ENCODE measurements around the gene SLC35E2B.
"Not testable (repeated sequence)": the region's sequence is repeated elsewhere in the genome, so short reads cannot be mapped to it uniquely, and the experiment has no call there.

Gene SLC35E2B

GRCh38 chr1:1724035-1724864, 31.7 kb upstream of the SLC35E2B start, which contains the start of gene CDK11A:
Gene CDK11A, minus strand, starts transcription at chr1:1724357. Its CDS starts 1,539 bp downstream, at chr1:1722818.
- not testable (repeated sequence) for H3K9me3 ChIP-seq (ENCODE audit: low read length); H3K79me2 ChIP-seq (ENCODE audit: insufficient read depth, low read length); H3K9me2 ChIP-seq (ENCODE audit: low read depth, low read length); H3K4me1 ChIP-seq (ENCODE audit: insufficient read depth, low read length, severe bottlenecking); H4K20me1 ChIP-seq (ENCODE audit: insufficient read depth, low read length); H3K27me3 ChIP-seq (ENCODE audit: insufficient read depth, low read length); H3F3A ChIP-seq (ENCODE audit: insufficient read depth, low read length); H2AFZ ChIP-seq (ENCODE audit: low read length)
- Histone ChIP-seq H3K27ac (ENCODE audit: low read depth, low read length, poor library complexity, severe bottlenecking) (peak within 1 kb of the TSS; percentile 66), H3K4me2 (ENCODE audit: low read length) (peak within 1 kb of the TSS; percentile 50), H3K9ac (ENCODE audit: low read length) (peak within 1 kb of the TSS; percentile 68), H3K36me3 (ENCODE audit: insufficient read depth, low read length) (peaks cover 17% of the 10 kb centered on the region), H3K4me3 (ENCODE audit: low read depth, low read length, poor library complexity, severe bottlenecking) (peak within 1 kb of the TSS; percentile 76)
- peak; percentile 31; the same call in 1 of the 2 replicates for TF ChIP-seq CTCF (IDR thresholded peaks at IDR 0.05; ENCODE audit: low read length)

GRCh38 chr1:1721201-1721600, 28.6 kb upstream of the SLC35E2B start:
- Histone ChIP-seq H3K9ac (ENCODE audit: low read length) (no peak overlapping the region), H3K36me3 (ENCODE audit: insufficient read depth, low read length) (peaks cover 32% of the 10 kb centered on the region), H3K4me3 (ENCODE audit: low read depth, low read length, poor library complexity, severe bottlenecking) (no peak overlapping the region), H3K27ac (ENCODE audit: low read depth, low read length, poor library complexity, severe bottlenecking) (no peak overlapping the region), H3K79me2 (ENCODE audit: insufficient read depth, low read length) (no peaks in the 10 kb centered on the region), H3K27me3 (ENCODE audit: insufficient read depth, low read length) (no peaks in the 10 kb centered on the region), H3K4me2 (ENCODE audit: low read length) (no peak overlapping the region), H2AFZ (ENCODE audit: low read length) (no peak overlapping the region), H3K9me2 (ENCODE audit: low read depth, low read length) (no peaks in the 10 kb centered on the region), H3F3A (ENCODE audit: insufficient read depth, low read length) (no peaks in the 10 kb centered on the region), H3K9me3 (ENCODE audit: low read length) (no peaks in the 10 kb centered on the region), H4K20me1 (ENCODE audit: insufficient read depth, low read length) (no peaks in the 10 kb centered on the region), H3K4me1 (ENCODE audit: insufficient read depth, low read length, severe bottlenecking) (no peaks in the 10 kb centered on the region)
- TF ChIP-seq EZH2 (IDR thresholded peaks at IDR 0.05; ENCODE audit: borderline replicate concordance, low read length) = no peak

GRCh38 chr1:1715109-1715883, 22.7 kb upstream of the SLC35E2B start:
- not testable (repeated sequence) for H3K4me2 ChIP-seq (ENCODE audit: low read length); H3K9me2 ChIP-seq (ENCODE audit: low read depth, low read length); H3K9me3 ChIP-seq (ENCODE audit: low read length); H3K79me2 ChIP-seq (ENCODE audit: insufficient read depth, low read length); H3K4me3 ChIP-seq (ENCODE audit: low read depth, low read length, poor library complexity, severe bottlenecking); H3K27ac ChIP-seq (ENCODE audit: low read depth, low read length, poor library complexity, severe bottlenecking); H3K4me1 ChIP-seq (ENCODE audit: insufficient read depth, low read length, severe bottlenecking); H3K9ac ChIP-seq (ENCODE audit: low read length); H3F3A ChIP-seq (ENCODE audit: insufficient read depth, low read length); H3K27me3 ChIP-seq (ENCODE audit: insufficient read depth, low read length); H2AFZ ChIP-seq (ENCODE audit: low read length); H4K20me1 ChIP-seq (ENCODE audit: insufficient read depth, low read length)
- H3K36me3 ChIP-seq (ENCODE audit: insufficient read depth, low read length) = peaks cover 29% of the 10 kb centered on the region

GRCh38 chr1:1707897-1708296, 15.3 kb upstream of the SLC35E2B start:
- H3K9me2 ChIP-seq (ENCODE audit: low read depth, low read length); H3K4me1 ChIP-seq (ENCODE audit: insufficient read depth, low read length, severe bottlenecking); H3K4me2 ChIP-seq (ENCODE audit: low read length); H3K27me3 ChIP-seq (ENCODE audit: insufficient read depth, low read length); H3K79me2 ChIP-seq (ENCODE audit: insufficient read depth, low read length); H3K4me3 ChIP-seq (ENCODE audit: low read depth, low read length, poor library complexity, severe bottlenecking); H3K9me3 ChIP-seq (ENCODE audit: low read length); H4K20me1 ChIP-seq (ENCODE audit: insufficient read depth, low read length); H3K27ac ChIP-seq (ENCODE audit: low read depth, low read length, poor library complexity, severe bottlenecking); H3F3A ChIP-seq (ENCODE audit: insufficient read depth, low read length); H3K9ac ChIP-seq (ENCODE audit: low read length); H3K36me3 ChIP-seq (ENCODE audit: insufficient read depth, low read length); H2AFZ ChIP-seq (ENCODE audit: low read length): not testable (repeated sequence)

GRCh38 chr1:1707241-1707640, 14.6 kb upstream of the SLC35E2B start:
- H3K9me2 ChIP-seq (ENCODE audit: low read depth, low read length); H3K27me3 ChIP-seq (ENCODE audit: insufficient read depth, low read length); H2AFZ ChIP-seq (ENCODE audit: low read length); H3K79me2 ChIP-seq (ENCODE audit: insufficient read depth, low read length); H4K20me1 ChIP-seq (ENCODE audit: insufficient read depth, low read length); H3K9ac ChIP-seq (ENCODE audit: low read length); H3F3A ChIP-seq (ENCODE audit: insufficient read depth, low read length); H3K4me3 ChIP-seq (ENCODE audit: low read depth, low read length, poor library complexity, severe bottlenecking); H3K4me2 ChIP-seq (ENCODE audit: low read length); H3K9me3 ChIP-seq (ENCODE audit: low read length); H3K27ac ChIP-seq (ENCODE audit: low read depth, low read length, poor library complexity, severe bottlenecking); H3K4me1 ChIP-seq (ENCODE audit: insufficient read depth, low read length, severe bottlenecking); H3K36me3 ChIP-seq (ENCODE audit: insufficient read depth, low read length): not testable (repeated sequence)

GRCh38 chr1:1705623-1706022, 13.0 kb upstream of the SLC35E2B start:
- H3K27ac ChIP-seq (ENCODE audit: low read depth, low read length, poor library complexity, severe bottlenecking); H3K9me2 ChIP-seq (ENCODE audit: low read depth, low read length); H3K4me3 ChIP-seq (ENCODE audit: low read depth, low read length, poor library complexity, severe bottlenecking); H3K27me3 ChIP-seq (ENCODE audit: insufficient read depth, low read length); H3K4me1 ChIP-seq (ENCODE audit: insufficient read depth, low read length, severe bottlenecking); H3K4me2 ChIP-seq (ENCODE audit: low read length); H3K9ac ChIP-seq (ENCODE audit: low read length); H3F3A ChIP-seq (ENCODE audit: insufficient read depth, low read length); H2AFZ ChIP-seq (ENCODE audit: low read length); H3K79me2 ChIP-seq (ENCODE audit: insufficient read depth, low read length); H4K20me1 ChIP-seq (ENCODE audit: insufficient read depth, low read length); H3K9me3 ChIP-seq (ENCODE audit: low read length); H3K36me3 ChIP-seq (ENCODE audit: insufficient read depth, low read length): not testable (repeated sequence)
